ENCODE data around the gene ADAMTS14. TPM values are rescaled to one million over a fixed set of nuclear protein-coding genes. Genes with fewer than 3 reads are reported as not detected.
"Not testable (repeated sequence)": the region's sequence is repeated elsewhere in the genome, so short reads cannot be mapped to it uniquely, and the experiment has no call there.

The ADAMTS14 gene
- total RNA-seq, 1 experiment from 2014 or later = 1.6 TPM

GRCh38 chr10:70644959-70645358 is 27.3 kb upstream of the ADAMTS14 start:
- H3K27ac Mint-ChIP-seq; H3K23ac ChIP-seq (ENCODE audit: insufficient read length, low read depth, low read length); H3K23me2 ChIP-seq (ENCODE audit: insufficient read length, low read depth, low read length, poor library complexity, severe bottlenecking); H3K79me1 ChIP-seq (ENCODE audit: insufficient read depth, low read depth, low read length, poor library complexity, severe bottlenecking); H2BK12ac ChIP-seq (ENCODE audit: insufficient read length, low read depth, low read length); H2BK120ac ChIP-seq (ENCODE audit: low read depth, low read length, poor library complexity, severe bottlenecking); H4K8ac ChIP-seq (replicated peaks; ENCODE audit: insufficient read length, low read depth, low read length); H3T11ph ChIP-seq (ENCODE audit: low read length); DNase-seq; H2BK20ac ChIP-seq (ENCODE audit: low read depth, low read length, poor library complexity, severe bottlenecking); H3K9ac ChIP-seq (ENCODE audit: extremely low read depth, insufficient read length, low read length); H4K91ac ChIP-seq (ENCODE audit: insufficient read length, low read depth, low read length); H4K20me1 ChIP-seq (ENCODE audit: control insufficient read depth, insufficient read depth, insufficient read length); H3K4ac ChIP-seq (ENCODE audit: low read depth, low read length); H2BK15ac ChIP-seq (ENCODE audit: low read depth, low read length); H3K18ac ChIP-seq (ENCODE audit: insufficient read length, low read depth, low read length); H3K79me2 ChIP-seq (ENCODE audit: insufficient read depth, low read length); H4K5ac ChIP-seq (ENCODE audit: insufficient read length, low read depth, low read length); H3K4me1 ChIP-seq (ENCODE audit: insufficient read depth, low read length); H3K4me3 Mint-ChIP-seq; H3K14ac ChIP-seq (ENCODE audit: insufficient read depth, low read length); H3K27ac ChIP-seq (ENCODE audit: insufficient read length, low read depth, low read length); H2AFZ ChIP-seq (ENCODE audit: low read length); H3K27me3 ChIP-seq (ENCODE audit: insufficient read depth, low read length); H3K4me2 ChIP-seq (ENCODE audit: insufficient read depth, insufficient read length, low read length); H2AK5ac ChIP-seq (ENCODE audit: insufficient read length, low read length); H2BK5ac ChIP-seq (ENCODE audit: insufficient read length, low read length); H3K56ac ChIP-seq (ENCODE audit: insufficient read length, low read depth, low read length); H3K27me3 Mint-ChIP-seq (ENCODE audit: low read depth): not testable (repeated sequence)
- H3K9me3 ChIP-seq (ENCODE audit: control insufficient read depth, low read depth, low read length) = peaks cover 21% of the 10 kb centered on the region
- Mint-ChIP-seq H3K36me3 (ENCODE audit: insufficient read depth in 1 of 3, low read depth in 3 of 3) (peaks cover 4 to 17% (median 17%) of the 10 kb centered on the region in 3 experiments; a peak in 6 of 7 replicates), H3K4me1 (peaks cover 6 to 10% of the 10 kb centered on the region in 2 experiments), H3K9me3 (peaks cover 23 to 28% of the 10 kb centered on the region in 2 experiments)
- WGBS (ENCODE audit: extremely low coverage, insufficient read length, low lambda C conversion rate) = no CpG with 5 or more reads among the region's 8 CpGs
